GM18508 (cell line): ENCODE results near the gene DGKD.

Source experiments
- ATAC-seq: cut with Tn5 transposase; IDR thresholded peaks from one replicate; pipeline ENCODE4 v1.9.1; 2021; ENCODE audit warnings: moderate number of reproducible peaks; ENCODE audit not compliant: insufficient read depth, unreplicated experiment

DGKD gene

DNA sequence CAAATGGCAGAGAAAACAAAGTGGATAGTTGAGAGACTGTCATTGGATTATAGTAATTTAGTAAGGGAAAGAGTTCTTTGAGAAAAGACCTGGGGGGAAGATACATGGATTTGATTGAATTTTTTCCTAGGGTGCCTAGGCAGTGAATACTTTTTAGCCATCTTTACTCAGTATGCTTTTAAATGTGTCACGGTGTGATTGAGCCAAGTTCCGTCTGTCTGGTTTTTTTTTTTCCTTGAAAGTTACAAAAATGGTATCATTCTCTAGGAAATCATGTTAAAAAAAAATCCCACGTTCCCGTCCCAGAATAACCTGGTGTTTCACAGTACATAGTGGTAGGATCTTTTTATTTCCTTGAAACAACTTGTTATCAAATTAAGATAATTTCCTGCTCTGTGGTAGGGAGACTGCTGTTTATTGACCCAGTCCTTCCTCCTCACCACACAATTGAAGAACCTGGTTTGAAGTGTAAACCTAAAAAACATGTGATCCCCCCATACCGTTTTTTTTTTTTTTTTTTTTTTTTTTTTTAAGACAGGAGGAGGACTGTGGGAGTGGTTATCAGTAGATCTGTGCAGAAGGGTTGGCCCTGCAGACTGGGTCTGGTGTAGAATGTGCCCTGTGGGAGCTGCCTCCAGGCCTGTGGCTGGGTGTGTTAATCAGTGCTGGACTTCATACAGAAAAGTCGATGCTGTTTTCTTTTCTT is 55.1 kb downstream of the DGKD start:
- no peak for ATAC-seq

DNA sequence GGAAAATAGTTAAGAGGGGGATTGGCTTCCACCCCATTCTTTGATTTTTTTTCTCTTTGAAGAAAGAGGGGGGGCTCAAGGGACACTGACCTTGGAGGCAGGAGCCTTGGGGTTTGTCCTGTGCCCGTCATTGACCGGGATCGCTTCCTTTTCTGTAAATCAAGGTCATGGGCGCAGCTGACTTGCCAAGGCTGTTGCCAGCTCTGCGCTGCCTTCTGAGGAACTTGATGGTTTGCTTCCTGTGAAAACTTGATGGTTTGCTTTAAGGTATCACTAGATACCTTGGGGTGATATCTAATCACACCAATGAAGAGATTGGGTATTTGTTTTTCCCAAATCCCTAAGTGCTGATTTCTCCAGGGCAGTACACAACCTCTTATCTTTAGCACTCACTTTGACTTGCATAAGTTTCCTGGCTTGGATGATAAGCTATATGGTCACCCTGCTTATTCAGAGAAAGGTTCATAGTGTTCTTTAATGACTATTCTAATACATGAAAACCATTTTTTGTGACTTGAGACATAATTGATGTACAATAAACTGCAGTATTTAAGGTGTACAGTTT is 56.0 kb downstream of the DGKD start:
- no peak for ATAC-seq

DNA sequence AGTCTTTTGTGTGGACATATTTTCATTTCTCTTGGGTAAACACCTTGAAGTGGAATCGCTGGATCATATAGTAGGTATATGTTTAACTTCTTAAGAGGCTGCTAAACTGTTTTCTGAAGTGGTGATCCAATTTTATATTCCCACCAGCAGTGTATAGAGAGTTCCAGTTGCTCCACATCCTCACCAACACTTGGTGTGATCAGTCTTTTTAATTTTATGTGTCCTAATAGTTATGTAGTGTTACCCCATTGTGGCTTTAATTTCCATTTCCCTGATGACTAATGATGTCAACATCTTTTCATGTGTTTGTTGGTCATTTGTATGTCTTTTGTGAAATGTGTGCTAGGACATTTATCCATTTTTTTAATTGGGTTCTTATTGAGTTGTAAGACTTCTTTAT is 56.9 kb downstream of the DGKD start:
- no peak for ATAC-seq

DNA sequence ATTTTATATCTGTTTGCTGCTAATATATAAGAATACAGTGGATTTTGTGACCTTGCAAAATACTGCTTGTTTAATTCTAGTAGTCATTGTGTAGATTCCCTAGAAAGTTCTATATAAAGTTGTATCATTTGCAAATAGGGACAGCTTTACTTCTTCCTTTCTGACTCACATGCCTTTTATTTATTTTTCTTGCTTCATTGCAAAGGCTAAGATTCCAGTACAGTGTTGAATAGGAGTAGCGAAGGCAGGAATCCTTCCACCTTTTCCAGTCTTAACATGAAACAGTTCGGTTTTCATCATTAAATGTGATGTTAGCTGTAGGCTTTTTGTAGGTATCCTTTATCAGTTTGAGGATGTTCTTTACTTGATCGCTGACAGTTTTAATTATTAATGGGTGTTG is 58.1 kb downstream of the DGKD start:
- ATAC-seq, result no peak

DNA sequence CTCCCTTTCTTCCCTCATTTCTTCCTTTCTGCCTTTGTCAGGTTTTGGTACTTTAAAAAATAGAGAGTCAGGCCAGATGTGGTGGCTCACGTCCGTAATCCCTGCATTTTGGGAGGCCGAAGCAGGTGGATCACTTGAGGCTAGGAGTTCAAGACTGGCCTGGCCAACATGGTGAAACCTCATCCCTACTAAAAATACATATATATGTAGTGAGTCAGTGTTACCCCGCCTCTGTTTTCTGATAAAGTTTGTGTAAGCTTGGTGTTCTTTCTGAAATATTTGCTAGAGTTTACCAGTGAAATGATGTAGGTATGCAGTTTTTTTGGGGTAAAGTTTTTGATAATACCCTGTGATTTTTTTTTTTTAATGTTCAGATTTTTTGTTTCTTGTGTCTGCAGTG is 58.8 kb downstream of the DGKD start:
- no peak for ATAC-seq

DNA sequence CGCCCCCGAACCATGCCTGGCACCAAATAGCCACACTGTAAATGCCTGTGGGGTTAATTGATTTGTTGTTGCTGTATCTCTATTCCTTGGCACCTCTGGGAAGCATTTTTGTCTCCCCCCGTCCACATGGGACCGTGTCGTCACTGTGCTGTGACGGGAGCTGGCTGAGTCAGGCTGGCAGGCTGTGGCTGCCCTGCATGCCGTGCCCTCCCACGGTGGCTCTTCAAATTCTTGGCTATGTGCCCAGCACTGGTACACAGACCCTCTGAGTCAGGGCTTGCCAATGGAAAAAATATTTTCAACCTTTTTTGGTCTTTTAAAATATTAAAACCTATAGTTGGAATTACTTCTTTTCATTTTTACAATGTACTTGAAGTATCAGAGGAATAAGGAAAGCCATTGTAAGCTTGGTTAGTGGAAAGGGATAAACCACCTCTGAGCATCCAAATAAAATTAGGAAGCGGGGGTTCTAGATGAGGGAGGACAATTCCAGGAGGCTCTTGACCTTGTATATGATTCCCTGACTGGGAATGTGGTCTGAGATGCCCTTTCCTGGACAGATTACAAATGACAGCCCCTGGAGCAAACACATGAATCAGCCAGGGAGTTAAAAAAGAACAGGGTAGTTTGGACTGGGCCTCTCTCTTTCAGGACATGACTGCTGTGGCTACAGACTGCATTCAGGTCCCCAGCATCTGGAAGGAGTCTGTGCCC is 59.4 kb downstream of the DGKD start:
- ATAC-seq, result no peak

DNA sequence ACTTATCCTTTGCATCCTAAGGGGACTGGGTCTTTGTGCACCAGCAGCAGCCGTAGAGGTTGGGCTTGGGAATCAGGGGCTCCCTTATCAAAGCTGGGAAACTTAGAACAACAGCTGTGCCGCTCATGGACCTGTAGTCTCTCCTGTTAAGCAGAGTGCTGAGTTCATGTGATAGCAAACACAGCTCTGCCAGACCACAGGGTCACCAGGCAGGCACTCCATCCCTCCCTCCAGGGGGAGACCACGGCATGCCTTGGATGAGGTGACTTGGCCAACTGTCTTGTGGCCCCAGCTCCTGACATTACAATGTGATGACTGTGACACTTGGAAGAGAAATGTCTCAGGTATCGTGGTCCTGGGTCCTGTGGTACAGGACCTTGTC is 60.0 kb downstream of the DGKD start:
- no peak for ATAC-seq

DNA sequence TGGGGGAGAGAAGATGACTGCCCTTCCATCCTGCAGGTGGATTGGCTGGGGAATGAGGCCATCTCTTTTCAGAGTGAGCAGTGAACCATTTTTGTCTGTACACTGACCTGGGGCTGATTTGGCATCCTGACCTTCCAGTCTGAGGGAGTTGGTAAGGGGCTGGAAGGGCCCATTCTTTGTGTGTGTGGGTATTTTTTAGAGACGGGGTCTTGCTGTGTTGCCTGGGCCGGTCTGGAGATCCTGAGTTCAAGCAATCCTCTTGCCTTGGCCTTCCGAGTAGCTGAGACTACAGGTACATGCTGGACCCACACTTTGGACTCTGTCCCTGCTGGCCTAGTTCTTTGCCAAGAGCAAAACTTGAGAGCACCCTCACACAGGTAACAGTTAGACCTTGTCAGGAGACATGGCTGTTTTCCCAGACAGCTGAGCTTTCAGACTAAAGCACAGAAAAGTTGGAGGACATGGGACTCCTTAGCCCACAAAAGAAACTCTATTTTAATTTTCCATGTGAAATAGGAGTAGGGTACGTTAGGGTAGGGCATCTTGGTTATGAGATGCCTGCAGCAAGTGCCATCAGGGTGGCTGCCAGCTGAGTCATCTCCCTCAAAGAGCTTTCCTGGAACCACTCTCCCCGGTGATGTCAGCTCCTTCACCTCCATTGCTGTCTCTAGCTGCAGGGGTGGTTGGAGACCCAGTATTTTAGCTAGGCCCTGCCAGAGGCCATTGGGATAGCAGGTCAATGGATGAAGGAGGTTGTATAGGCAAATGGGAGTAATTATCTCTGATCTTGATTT is 60.7 kb downstream of the DGKD start:
- ATAC-seq, result no peak

DNA sequence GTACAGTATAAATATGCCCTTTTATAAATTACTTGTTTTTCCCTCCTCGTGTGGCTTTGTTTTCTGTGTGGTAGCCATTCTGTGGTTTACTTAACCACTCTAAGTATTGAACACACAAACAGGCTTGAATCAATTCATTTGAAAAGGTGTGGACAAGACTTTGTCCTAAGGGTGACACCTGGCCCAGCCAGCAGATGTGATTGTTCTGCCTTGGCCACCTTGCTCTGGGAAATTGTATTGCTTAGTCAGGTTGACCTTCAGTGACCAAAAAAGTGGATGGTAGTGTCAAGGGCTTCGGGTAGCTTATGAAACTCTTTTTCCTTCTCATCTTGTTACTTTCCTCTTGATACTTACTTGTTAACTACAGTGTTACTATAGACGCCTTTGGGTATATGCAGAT is 61.9 kb downstream of the DGKD start:
- ATAC-seq, result no peak

DNA sequence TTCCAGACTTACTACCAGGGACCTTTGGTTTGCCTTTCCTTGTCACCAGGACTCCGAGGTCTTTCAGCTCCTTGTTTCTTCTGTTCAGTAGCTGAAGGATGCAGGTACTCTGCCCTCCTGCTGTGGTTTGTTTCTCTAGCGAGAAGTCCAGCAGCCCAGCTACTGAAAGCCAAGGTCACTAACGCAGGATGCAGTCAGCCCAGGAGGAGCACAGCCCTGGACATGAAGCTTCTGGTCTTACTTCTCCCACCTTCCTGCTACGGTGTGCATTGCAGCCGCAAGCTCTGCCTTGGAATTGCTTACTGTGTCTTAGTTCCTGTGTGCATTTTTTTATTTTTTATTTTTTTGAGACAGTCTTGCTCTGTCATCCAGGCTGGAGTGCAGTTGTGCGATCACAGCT is 62.4 kb downstream of the DGKD start:
- ATAC-seq, result no peak

DNA sequence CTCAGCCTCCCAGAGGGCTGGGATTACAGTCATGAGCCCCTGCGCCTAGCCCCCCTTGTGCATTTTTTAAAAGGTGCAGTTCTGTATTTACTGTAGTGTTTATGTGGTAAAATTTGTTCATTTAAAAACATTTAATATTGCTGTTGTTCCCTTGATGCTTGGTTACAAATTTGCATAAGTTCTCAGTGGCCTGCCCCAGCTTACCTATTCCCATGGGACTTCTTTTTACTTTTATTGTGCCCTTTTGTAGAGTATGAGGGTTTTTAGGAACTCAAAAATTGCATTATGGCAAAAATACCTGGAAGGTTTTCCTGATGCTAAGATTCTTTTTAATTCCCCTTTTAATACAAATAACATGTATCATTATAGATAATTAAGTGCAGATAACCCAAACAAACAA is 63.0 kb downstream of the DGKD start:
- no peak for ATAC-seq

DNA sequence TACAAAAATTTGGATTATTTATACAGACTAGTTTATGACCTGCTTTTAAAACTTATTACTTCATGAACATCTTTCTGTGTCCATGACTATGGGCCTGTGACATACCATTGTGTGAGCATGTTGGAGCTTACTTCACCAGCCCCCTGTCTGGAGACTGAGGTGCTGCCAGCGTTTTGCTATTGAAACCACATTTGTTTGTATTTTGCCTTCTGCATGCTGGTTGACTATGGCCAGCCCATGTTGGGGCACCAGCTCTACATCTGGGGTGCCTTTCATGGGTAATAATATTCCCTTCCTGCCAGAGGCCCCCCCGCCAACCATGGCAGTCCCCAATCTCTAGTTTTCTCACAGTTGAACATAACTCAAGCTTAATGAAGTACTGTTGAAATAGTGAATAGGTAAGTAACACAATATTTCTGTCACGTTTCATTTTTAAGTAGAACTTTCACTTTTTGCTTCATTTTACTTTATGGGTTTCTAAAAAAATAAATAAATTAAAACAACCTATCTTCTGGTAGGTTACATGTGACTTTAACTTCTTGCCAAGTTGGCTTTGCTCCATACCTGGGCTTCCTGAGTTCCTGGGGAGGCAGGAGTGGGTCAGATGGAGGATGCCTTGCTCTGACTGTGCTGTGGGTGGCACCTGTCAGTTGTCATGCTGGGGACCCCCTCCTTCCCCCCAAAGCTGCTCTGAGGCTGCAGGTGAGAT is 63.9 kb downstream of the DGKD start:
- ATAC-seq, result no peak

DNA sequence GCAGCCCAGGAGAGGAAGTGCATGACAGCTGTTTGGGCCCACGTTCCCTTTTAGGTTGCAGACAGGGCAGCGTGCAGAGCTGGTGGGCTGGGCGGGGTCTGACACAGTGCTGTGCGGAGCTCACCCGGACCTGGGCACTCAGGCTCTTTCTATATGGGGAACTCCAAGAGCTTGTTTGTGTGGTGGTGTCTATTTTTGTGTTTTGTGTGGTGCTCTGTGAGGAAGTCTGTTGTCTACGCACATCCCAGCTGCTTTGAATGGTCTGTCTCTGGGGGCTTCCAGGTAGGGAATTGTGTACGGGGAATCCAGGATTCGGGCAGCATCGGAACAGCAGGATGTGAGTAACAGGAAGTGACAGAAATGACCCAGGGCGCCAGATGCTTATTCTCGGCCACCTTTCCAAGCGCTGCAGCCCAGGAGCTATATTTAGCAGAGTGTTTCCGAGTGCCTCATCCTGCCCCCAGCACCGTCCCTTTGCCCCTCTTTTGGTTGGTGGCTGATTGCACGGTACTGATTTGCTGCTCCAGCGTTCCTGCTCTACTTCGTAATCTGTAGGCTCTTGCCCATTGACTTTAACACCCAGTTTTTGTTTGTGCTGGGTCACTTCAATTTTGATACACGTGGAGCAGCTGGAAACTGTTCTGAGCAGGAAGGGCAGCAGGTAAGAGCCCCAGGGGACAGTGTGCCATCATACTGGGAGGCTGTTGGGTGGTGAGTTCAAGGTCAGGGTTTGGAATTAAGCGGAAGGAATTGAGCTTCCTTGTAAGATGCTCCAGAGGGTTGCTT is 64.7 kb downstream of the DGKD start:
- no peak for ATAC-seq

DNA sequence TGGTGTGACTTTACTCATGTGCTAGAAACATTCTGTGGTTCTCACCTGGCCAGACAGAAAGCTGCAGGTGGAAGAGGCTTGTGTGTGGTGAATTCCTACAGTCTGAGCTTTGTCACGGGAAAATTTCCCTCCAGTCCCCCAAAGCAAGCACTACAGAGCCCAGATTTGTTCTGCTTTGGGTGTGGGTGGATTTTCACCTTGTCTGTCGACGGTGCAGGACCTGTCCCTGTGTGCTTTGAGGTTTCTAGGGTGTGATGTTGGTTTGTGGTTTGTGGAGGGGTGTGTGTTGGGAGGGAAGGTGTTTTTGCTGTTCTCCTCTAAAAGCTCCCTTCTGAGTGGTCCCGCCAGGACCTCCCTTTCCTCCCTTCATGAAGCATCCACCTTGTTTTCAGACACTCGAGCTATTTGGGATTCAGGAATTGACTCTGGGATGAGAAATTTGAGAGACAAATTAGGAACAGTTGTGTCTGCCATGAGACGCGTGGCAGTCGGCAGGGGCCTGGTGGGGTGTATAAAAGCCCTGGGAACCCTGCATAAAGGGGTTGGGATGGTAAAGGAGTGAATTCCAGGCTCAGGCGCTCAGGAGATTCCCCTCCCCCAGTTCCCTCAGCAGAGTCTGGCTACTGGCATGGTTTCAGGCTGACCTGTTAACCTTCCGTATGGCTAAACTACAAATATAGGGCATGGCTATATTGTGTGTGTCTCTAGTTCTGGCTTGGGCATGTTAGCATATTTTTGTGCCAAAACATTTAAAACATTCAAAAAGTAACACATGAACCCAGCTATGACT is 65.5 kb downstream of the DGKD start:
- no peak for ATAC-seq

DNA sequence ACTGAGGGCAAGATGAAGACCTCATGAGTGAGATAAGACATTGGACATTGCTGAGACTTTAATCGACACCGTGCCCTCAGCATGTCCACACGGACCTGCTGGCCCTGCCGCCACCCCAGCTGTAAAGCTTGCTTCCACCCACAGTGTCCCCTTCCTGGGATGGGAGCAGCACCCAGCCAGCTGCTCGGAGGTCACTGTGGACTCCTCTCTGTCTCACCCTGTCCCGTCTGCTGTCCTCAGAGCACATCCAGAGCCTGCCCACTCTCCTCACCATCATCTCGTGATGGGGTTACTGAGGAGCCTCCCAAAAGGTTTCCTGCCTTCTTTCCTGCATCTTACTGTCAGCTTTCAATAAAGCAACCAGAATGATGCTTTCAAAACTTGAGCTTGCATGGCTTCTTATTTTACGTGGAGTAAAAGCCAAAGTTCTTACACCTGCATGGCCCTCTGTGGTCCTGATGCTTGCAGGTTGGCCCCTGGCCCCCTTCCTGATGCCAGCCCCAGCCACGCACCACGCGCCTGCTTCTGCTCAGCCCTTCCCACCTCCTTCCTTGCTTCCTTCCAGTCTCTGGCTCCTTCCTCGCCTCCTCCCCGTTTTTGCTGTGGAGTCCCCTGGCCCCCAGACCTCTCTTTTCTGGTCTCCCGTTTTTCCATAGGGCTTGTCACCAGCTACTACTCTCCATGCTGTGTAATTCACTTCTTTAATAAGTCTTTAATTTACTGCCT is 67.0 kb downstream of the DGKD start:
- ATAC-seq, result no peak

DNA sequence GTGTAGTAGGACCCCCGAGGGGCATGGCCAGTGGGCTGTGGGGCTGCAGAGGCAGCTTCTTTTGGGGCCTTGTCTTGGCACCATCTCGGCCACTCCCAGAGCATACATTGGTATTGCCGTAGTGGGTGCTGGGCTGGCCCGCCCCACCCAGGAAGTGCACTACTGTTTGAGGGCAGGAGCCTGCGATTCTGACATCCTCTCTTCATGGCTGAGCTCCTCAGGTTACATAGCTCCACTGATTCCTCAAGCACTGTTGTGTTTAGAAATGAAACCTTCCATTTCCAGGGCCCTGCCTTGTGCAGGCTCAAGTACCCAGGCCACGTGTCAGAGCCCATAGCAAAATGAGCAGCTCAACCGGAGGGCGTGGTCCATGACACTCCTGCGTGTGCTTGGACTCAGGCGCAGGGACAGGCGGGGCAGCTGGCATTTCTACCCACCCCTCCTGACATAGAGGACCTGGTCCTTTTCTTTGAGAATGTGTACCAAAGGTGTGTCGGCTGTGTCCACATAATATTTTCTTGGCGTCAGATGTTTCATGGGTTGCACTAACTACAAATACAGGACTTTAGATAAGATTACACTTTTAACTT is 67.9 kb downstream of the DGKD start:
- ATAC-seq, result peak; percentile 50

DNA sequence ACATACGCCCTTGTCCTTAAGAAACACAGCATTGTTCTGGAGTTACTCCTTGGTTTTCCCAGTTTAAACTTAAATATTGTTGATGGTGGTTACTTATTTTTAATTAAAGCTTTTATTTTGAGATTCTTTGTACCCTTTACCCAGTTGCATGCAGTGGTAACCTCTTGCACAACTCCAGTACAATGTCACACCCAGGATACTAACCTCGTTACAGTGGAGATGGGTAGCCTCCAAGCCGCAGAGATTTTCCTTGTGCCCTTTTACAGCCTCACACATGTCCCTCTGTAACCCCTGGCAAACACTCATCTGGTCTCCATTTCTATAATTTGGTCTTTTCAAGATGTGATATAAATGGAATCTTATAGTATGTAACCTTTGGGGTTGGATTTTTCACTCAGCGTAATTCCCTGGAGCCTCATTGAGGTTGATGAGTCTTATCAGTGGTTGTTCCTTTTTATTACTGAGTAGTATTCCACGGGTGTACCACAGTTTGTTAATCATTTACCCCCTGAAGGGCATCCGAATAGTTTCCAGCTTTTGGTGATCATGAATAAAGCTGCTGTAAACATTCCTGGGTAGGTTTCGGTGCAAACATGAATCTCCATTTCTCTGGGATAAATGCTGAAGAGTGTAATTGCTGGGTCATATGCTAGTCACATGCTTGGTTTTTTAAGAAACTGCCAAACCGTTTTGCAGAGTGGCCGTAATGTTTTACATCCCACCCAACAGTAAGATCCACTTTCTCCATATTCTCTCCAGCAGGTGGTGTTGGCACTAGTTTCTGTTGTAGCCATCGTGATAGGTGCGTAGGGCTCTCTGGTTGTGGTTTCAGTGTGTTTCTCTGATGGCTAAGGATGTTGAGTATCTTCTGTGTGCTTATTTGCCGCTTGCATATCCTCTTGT is 68.6 kb downstream of the DGKD start:
- ATAC-seq, result no peak
